Tibial nerve (tissue), 4 donors: ENCODE results near the gene NUBP1. TPM values are rescaled to one million over a fixed set of nuclear protein-coding genes. Genes with fewer than 3 reads are reported as not detected.
"Not testable (repeated sequence)": the region's sequence is repeated elsewhere in the genome, so short reads cannot be mapped to it uniquely, and the experiment has no call there.

Experiments
- DNase-seq, 2 donors: peaks; one replicate each; pipeline ENCODE4 v3.0.0-alpha.2; 2019; ENCODE audit warnings: low spot score in 2 of 2
- H3K27ac ChIP-seq, 4 donors: fragments of 200-600 bp; sonication (generic) in 3 of 4; one replicate each; pipeline ENCODE4 v1.5.1; 2017 to 2019; ENCODE audit warnings: mild to moderate bottlenecking in 1 of 4
- H3K27me3 ChIP-seq, 2 donors: fragments of 200-600 bp; sonication (generic) in 1 of 2; one replicate each; pipeline versions ENCODE4 v1.5.1 to v1.6.0; 2017 to 2019
- H3K36me3 ChIP-seq, 3 donors: fragments of 200-600 bp; sonication (generic); one replicate each; pipeline ENCODE4 v1.5.1; 2018 to 2019
- H3K4me1 ChIP-seq, 4 donors: fragments of 200-600 bp; sonication (generic) in 3 of 4; one replicate each; pipeline ENCODE4 v1.5.1; 2017 to 2019
- H3K4me3 ChIP-seq, 4 donors: fragments of 200-600 bp; sonication (generic) in 3 of 4; one replicate each; pipeline ENCODE4 v1.5.1; 2017 to 2019; ENCODE audit warnings: mild to moderate bottlenecking in 1 of 4, moderate library complexity in 1 of 4
- H3K9me3 ChIP-seq, 4 donors: fragments of 200-600 bp; sonication (generic) in 3 of 4; one replicate each; pipeline ENCODE4 v1.5.1; 2017 to 2019
- EP300 ChIP-seq, 2 donors: sonication (generic); formaldehyde crosslinking; IDR thresholded peaks; one replicate each; pipeline ENCODE4 v1.6.1; 2017; ENCODE audit warnings: antibody characterized with exemption in 2 of 2, mild to moderate bottlenecking in 1 of 2
- POLR2A ChIP-seq, 2 donors: fragments of 450-650 bp; IDR thresholded peaks; one replicate each; pipeline ENCODE4 v1.6.1; 2017; ENCODE audit warnings: antibody characterized with exemption in 2 of 2, mild to moderate bottlenecking in 2 of 2, moderate library complexity in 2 of 2
- WGBS, 2 donors: methylation state at CpG; one replicate each; pipeline ENCODE4 v1.1.5; 2018; 5-methylcytosine and 5-hydroxymethylcytosine counted together
- total RNA-seq, 4 donors: library from RNA; depleted of rRNA; stranded (reverse); fragments of >200 nt; gene quantifications; one replicate each; pipeline ENCODE4 v1.1.0, GENCODE V29; 2016
- TF ChIP-seq, protein P1 (sequence below), 5 experiments: fragments of 200-600 bp in 3 of 5; fragments of 450-650 bp in 2 of 5; sonication (generic) in 3 of 5; IDR thresholded peaks; one replicate each; pipeline ENCODE4 v1.5.1; 2016 to 2019; ENCODE audit warnings: antibody characterized with exemption in 5 of 5, mild to moderate bottlenecking in 3 of 5, moderate library complexity in 2 of 5

NUBP1 gene
- total RNA-seq, 4 donors from 2014 or later, result 13.6 to 20.5 (median 17.2) TPM

DNA sequence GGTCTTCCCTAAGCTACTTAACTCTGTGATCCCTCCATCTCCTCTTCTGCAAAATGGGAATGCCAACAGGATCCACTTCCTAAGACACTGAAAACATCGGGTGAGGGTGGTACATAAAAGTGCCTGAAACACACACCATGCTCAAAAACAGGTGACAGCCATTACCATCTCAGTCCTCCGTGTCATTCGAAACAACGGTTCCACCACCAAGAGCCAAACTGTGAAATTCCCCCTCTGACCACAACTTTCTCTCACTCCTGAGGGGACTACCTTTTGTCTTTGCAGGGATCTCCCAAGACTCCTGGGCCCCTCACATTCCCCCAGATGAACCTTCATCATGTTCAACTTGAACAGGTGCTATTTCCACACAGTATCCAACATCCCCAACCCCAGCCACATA is 37.0 kb downstream of the NUBP1 start:
- H3K27ac ChIP-seq, result no peak overlapping the region
- H3K9me3 ChIP-seq, result no peaks in the 10 kb centered on the region
- no peak overlapping the region for H3K4me3 ChIP-seq
- no peaks in the 10 kb centered on the region for H3K36me3 ChIP-seq
- 89 to 94% methylated on average over 4 of the region's 4 CpGs for WGBS, 2 donors
- H3K4me1 ChIP-seq, result no peaks in the 10 kb centered on the region
- TF ChIP-seq, protein P1, sequence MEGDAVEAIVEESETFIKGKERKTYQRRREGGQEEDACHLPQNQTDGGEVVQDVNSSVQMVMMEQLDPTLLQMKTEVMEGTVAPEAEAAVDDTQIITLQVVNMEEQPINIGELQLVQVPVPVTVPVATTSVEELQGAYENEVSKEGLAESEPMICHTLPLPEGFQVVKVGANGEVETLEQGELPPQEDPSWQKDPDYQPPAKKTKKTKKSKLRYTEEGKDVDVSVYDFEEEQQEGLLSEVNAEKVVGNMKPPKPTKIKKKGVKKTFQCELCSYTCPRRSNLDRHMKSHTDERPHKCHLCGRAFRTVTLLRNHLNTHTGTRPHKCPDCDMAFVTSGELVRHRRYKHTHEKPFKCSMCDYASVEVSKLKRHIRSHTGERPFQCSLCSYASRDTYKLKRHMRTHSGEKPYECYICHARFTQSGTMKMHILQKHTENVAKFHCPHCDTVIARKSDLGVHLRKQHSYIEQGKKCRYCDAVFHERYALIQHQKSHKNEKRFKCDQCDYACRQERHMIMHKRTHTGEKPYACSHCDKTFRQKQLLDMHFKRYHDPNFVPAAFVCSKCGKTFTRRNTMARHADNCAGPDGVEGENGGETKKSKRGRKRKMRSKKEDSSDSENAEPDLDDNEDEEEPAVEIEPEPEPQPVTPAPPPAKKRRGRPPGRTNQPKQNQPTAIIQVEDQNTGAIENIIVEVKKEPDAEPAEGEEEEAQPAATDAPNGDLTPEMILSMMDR (IDR thresholded peaks at IDR 0.05), result no peak
- TF ChIP-seq POLR2A (IDR thresholded peaks at IDR 0.05), result no peak
- H3K27me3 ChIP-seq, result no peaks in the 10 kb centered on the region
- DNase-seq, result no peak

DNA sequence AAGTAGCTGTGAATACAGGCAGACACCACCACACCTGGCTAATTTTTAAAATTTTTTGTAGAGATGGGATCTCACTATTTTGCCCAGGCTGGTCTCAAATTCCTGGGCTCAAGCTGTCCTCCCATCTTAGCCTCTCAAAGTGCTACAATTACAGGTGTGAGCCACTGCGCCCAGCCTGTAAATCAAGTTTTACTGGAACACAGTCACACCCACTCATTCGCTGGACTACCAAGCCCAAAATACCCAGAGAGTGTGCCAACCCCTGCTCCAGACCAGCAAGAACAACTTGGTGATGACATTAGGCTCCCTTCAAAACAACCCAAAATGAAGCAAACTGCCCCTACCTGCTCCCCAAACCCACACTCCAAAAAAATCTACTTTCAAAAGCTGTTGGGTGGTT is 39.0 kb downstream of the NUBP1 start:
- no peak for DNase-seq
- H3K4me1 ChIP-seq, result no peaks in the 10 kb centered on the region
- TF ChIP-seq EP300 (IDR thresholded peaks at IDR 0.05) (no peak), POLR2A (IDR thresholded peaks at IDR 0.05) (no peak)
- TF ChIP-seq, protein P1 (IDR thresholded peaks at IDR 0.05), result no peak
- H3K4me3 ChIP-seq, result no peak overlapping the region
- WGBS, 2 donors, result 97 to 100% methylated on average over 2 of the region's 2 CpGs
- no peaks in the 10 kb centered on the region for H3K9me3 ChIP-seq
- no peaks in the 10 kb centered on the region for H3K27me3 ChIP-seq
- H3K27ac ChIP-seq, result no peak overlapping the region
- no peaks in the 10 kb centered on the region for H3K36me3 ChIP-seq

DNA sequence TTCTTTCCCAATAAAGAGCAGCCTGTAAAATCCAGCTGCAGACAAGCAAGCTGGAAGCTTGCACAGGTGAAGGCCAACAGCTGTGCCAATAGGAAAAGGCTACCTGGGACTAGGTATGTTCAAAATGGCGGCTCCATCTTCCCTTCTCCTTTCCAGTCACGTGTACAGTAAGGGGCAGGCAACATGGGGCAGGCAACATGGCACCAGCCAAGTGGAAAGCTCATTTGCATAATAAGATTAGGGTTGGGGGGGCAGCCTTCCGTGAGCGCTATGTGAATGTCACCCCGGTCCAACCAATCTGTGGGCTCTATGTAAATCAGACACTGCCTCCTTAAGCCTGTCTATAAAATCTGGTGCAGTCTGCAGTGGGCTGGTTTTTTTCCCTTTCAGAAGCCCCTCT is 43.7 kb downstream of the NUBP1 start:
- no peak for DNase-seq
- Histone ChIP-seq H3K27ac (no peak overlapping the region), H3K36me3 (no peaks in the 10 kb centered on the region), H3K4me3 (no peak overlapping the region), H3K9me3 (no peaks in the 10 kb centered on the region), H3K4me1 (peaks cover 0 to under 1% (median 0%) of the 10 kb centered on the region in 4 donors), H3K27me3 (no peaks in the 10 kb centered on the region)
- 83 to 89% methylated on average over 5 of the region's 5 CpGs for WGBS, 2 donors
- TF ChIP-seq, protein P1 (IDR thresholded peaks at IDR 0.05), result no peak
- no peak for TF ChIP-seq EP300 (IDR thresholded peaks at IDR 0.05)

DNA sequence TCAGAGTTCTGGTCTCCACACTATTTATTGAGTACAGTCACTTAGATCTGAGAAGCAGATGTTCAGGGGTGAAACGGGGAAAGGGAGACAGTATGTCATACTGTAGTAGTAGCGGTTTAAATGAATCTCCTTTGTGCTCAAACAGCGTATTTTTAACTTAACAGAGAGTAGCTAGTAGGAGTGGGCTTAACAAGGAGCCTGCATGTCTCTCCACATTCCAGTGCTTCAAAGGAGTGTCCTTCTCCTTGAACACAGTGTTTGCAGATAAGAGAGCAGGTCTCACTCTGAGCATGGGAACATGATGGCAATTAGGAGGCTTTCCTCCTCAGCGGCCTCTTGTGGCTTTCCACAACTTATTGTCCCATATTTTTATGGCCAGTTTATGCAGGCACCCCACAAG is 45.0 kb downstream of the NUBP1 start:
- not testable (repeated sequence) for DNase-seq, H3K4me1 ChIP-seq, H3K4me3 ChIP-seq, H3K27me3 ChIP-seq, H3K27ac ChIP-seq, H3K9me3 ChIP-seq, H3K36me3 ChIP-seq
- WGBS, 2 donors, result 73 to 76% methylated on average over 4 of the region's 4 CpGs

DNA sequence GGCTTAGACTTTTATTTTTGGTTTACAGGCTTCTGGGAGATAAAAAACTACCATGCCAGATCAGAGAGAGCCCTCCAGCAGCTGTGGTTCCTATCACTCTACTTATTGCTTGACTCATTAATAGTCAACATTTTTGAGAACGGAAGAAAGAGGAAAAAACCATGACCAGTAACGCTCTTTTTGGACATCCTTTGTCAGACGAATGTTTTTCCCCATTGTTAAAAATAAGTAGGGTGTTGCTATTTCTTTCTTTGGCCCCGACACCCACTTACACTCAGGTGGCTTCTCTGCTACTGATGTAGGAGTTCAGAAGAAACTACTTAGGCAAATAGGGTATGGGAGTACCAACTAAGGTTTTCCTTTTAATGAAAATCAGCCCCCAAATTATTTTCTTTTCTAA is 47.4 kb downstream of the NUBP1 start:
- TF ChIP-seq POLR2A (IDR thresholded peaks at IDR 0.05) (no peak), EP300 (IDR thresholded peaks at IDR 0.05) (no peak)
- TF ChIP-seq, protein P1 (IDR thresholded peaks at IDR 0.05), result no peak
- H3K27ac ChIP-seq, result no peak overlapping the region
- H3K4me3 ChIP-seq, result no peak overlapping the region
- H3K27me3 ChIP-seq, result no peaks in the 10 kb centered on the region
- no peaks in the 10 kb centered on the region for H3K36me3 ChIP-seq
- no peaks in the 10 kb centered on the region for H3K9me3 ChIP-seq
- H3K4me1 ChIP-seq, result peaks cover 0 to 9% (median 1%) of the 10 kb centered on the region in 4 donors
- WGBS, 2 donors, result 70 to 83% methylated on average over 4 of the region's 4 CpGs
- DNase-seq, result no peak

DNA sequence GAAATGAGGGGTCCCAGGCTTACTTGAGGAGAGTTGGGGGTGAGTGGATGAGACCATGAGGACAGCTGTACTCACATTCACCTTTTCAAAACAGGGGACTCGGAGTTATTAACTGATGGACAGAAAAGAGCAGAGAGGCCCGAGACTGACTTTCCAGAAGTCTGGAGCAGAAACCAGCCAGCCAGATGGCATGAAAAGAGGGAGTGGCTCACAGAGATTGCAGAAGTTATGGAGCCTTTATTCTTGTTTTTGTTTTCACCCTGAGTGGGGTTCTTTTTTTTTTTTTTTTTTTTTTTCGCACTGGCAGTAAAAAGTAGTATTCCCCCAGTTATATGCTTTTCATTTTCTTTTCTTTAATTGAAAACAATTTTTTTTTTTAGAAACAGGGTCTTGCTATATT is 56.1 kb downstream of the NUBP1 start:
- no peak overlapping the region for H3K27ac ChIP-seq
- DNase-seq, result no peak
- no peaks in the 10 kb centered on the region for H3K36me3 ChIP-seq
- no peak overlapping the region for H3K4me3 ChIP-seq
- TF ChIP-seq EP300 (IDR thresholded peaks at IDR 0.05), result no peak
- WGBS, 2 donors, result 73 to 79% methylated on average over 3 of the region's 3 CpGs
- H3K27me3 ChIP-seq, result no peaks in the 10 kb centered on the region
- H3K9me3 ChIP-seq, result no peaks in the 10 kb centered on the region
- no peaks in the 10 kb centered on the region for H3K4me1 ChIP-seq
